HG03571 (cell line): Measurements from ENCODE around the gene SIPA1L3.

Experiments
- ATAC-seq: cut with Tn5 transposase; IDR thresholded peaks from one replicate; pipeline ENCODE4 v1.9.1; 2021; ENCODE audit not compliant: unreplicated experiment

The SIPA1L3 gene

GRCh38 chr19:38141108-38141507 is 234.1 kb downstream of the SIPA1L3 start:
- ATAC-seq, result no peak

- ATAC-seq, result no peak
Measured at GRCh38 chr19:38142176-38143035, 235.4 kb downstream of the SIPA1L3 start.

- no peak for ATAC-seq
Measured at GRCh38 chr19:38143847-38144246, 236.8 kb downstream of the SIPA1L3 start.

DNA sequence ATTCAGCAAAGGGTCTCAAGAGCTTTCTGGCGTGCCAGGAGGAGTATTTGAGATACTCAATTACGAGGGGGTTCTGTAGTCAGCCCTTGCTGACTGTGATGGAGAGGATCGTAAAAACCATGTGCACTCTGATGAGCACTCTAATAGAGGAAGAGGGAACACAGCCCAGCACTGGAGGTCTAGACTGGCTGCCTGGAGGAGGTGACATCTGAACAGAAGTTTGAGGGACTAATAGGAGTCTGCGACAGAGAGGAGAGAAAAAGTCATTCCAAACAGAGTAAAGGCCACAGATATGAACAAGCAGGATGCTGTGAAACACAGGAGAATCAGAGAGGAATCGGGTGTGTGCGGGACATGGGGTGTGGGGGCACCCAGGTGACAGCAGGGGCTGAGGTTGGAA is 237.7 kb downstream of the SIPA1L3 start:
- ATAC-seq, result no peak

DNA sequence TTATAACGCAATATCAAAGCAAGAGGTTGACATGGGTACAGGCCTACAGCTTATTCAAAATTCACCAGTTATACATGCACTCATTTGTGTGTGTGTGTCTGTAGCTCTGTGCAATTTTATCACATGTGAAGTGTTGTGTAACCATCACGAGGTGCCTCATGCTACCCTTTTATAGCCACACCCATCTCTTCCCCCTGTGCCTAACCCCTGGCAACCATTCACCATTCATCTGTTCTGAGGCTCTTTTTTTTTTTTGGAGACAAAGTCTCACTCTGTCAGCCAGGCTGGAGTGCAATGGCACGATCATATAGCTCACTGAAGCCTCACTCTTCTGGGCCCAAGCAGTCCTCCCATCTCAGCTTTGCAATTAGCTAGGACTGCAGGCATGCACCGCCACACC is 238.6 kb downstream of the SIPA1L3 start:
- ATAC-seq, result no peak

DNA sequence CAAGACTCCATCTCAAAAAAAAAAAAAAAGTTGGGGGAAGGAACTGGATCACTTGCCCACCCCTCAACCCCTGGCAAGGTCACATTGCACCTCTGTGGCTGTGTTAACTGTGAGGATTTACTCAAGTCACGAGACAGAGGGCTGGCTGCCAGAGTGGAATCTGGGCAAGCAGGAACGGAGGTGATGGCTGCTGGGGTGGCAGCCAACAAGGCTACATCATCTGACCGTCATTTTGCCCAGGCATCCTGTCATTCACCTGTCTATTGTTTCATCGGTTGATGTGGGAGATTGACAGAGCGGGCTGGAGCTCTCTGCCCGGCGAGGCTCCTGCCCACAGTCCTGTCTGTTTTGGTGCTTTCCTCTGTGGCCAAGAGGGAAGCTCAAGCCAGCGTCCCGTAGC is 241.3 kb downstream of the SIPA1L3 start:
- ATAC-seq, result no peak

DNA sequence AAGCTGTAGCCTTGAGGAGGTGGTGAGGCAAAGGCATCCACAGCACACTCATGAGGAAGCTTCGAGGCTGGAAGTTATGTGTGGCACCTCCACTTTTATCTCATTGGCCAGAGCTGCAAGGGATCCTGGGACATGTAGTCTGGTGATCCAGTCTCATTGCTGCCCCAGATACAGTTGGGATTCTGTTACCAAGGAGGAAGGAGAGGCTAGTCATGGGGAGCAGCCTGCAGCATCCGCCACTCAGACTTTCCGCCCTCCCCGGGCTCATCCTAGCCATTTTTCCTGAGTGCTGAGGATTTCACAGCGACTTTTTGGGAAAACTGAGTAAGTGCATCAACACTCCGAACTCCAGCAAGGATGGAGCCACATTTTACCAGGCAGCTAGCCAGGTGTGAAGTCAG is 242.7 kb downstream of the SIPA1L3 start:
- ATAC-seq, result no peak

GRCh38 chr19:38151242-38151641 is 244.2 kb downstream of the SIPA1L3 start:
- ATAC-seq, result no peak

DNA sequence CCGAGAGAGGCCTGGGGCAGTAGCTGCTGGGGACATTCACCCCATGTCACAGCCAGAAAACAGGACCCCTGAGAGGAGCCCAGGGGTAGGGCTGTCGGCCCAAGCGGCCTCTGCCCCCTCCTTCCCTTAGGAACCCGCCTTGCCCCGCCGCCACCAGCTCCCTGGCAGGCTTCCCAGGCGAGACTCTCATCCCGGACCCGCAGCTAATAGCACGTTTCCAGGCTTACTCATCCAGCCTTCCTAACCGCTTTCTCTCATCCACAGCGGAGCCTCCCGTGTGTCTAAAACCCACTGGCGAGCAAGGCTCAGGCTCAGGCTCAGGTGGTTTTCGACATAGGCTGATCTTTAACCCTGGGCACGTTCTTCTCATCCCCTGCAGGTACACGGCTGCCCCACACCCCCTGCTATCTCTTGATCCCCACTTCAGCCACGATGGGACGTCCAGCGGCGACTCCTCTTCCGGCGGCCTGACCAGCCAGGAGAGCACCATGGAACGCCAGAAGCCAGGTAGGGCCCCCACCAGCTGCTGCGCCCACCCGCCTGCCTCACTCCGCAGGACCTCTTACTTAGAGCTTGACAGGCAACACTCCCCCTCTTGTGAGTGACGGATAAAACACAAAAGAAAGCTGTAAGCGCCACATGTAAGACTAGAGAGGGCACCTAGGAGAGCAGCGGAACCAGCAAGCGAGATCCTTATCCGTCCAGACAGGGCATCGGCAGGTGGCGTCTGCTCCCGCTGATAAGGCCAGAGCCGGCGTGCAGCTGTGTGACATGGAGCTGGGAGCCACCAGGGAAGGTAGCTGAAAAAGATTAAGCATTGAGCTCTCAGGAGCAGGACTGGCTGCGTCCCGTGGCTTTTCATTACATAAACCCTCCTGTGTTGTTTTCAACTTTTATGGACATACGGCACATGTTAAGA is 245.7 kb downstream of the SIPA1L3 start:
- ATAC-seq, result no peak

DNA sequence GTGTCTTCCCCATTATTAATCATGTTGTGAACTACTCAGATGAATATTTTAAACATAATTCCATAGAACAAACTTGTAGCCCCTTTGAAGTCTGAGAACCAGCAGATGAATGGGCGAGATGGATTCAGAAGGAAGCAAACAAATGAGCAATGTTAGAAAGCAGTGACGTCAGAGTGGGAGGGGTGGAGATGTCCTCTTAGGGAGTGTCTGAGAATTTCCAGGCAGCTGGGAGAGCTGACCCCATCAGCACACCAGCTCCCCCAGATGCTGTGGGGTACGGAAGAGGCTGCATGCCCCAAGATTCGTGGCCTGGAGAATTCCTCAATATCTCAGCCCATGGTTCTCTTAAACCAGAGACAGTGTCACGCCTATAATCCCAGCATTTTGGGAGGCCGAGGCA is 248.4 kb downstream of the SIPA1L3 start:
- no peak for ATAC-seq

DNA sequence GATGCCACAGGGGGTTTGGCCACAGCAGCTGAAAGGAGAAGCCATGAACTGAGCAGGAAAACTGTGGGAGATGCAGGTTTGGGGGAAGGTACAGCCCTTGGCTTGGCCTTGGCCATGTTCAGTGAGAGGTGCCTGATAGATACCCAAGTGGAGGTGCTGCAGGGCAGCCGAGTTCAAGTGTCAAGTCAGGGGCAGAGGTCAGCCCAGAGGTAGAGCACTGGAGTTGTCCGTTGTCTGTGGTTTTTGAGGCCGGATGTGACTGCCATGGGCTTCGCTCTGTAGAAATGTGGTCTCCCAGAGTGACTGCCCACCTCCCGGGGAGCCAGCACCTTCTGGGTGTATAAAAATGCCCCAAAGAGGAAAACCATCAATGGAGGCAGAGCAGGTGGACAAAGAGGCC is 251.7 kb downstream of the SIPA1L3 start:
- ATAC-seq, result no peak

- no peak for ATAC-seq
Measured at GRCh38 chr19:38162094-38162493, 255.1 kb downstream of the SIPA1L3 start.

GRCh38 chr19:38162632-38163031 is 255.6 kb downstream of the SIPA1L3 start:
- no peak for ATAC-seq

DNA sequence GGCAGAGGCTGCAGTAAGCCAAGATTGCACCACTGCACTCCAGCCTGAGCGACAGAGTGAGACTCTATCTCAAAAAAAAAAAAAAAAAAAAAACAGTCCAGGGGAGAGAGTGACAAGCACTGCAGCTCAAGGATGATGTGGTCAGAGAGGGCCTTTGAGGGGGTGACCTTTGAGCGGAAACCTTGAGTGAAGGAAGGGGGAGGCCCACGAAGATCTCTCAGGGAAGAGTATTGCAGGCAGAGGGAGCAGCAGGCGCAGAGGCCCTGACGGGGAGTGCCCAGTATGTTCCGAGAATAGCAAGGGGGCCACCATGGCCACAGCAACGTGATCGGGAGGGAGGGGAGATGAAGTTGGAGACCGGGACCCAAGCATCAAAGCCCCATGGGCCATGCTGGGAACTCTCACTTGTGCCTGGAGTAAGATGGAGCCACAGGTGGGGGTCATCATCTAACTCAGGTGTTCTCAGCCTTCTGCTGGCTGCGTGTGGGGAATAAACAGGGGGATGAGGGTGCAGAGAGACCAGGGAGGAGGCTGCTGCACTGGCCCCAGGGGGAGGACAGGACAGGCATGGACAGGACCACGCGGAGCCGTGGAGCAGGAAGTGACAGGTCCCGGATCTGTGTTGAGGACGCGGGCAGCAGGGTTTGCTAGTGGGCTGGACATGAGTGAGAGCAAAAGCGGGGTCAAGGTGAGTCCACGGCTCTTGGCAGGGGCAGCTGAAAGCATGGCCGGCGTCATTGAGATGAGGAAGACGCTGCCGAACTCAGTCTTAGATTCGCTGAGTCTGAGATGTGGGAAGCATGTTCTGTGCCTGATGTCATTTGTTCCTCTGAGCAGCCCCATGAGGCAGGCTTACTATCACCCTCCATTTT is 256.6 kb downstream of the SIPA1L3 start:
- ATAC-seq, result no peak

DNA sequence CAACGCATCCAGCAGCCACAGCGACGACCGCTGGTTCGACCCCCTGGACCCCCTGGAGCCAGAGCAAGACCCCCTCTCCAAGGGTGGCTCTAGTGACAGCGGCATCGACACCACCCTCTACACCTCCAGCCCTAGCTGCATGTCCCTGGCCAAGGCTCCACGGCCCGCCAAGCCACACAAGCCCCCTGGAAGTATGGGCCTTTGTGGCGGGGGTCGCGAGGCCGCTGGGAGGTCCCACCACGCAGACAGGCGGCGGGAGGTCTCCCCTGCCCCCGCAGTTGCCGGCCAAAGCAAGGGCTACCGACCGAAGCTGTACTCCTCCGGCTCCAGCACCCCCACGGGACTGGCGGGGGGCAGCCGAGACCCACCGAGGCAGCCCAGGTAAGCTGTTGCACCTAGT is 257.5 kb downstream of the SIPA1L3 start:
- no peak for ATAC-seq

DNA sequence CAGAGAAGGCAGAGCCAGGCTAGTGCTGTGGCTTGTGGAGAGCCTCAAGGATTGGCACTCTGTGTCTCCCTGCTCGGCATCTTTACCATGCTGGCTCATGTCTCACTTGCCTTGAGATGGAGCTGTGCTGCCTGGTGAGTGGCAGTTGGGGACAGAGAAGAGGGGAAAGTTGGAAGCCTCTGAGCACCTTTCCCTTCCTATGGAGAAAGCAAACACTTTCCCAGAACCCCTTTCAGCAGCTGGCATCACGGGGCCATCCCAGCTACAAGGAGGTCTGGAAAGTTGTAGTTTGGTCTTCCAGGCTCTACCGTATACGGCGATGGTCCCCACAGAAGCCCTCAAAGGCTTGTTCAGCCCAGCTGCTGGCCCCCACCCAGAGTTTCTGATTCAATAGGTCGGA is 258.3 kb downstream of the SIPA1L3 start:
- no peak for ATAC-seq

DNA sequence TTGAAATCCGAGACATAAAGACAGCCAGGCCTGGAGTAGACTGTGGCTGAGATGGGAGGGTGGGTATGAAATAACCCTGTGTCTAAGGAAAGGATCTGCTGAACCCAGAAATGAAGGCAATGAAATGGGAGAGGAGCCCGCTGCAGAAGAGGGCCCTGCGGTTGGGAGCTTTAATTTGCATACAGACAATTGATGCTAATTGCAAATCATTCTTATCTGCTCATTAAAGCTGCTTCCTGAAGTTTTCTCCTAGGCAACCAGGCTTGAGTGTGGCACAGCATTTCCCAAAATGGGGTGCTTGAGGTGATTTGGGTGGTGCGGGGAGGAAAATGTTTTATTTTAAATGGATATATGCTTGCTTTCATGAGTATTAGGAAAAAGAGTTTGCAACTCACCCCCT is 261.6 kb downstream of the SIPA1L3 start:
- ATAC-seq, result no peak

DNA sequence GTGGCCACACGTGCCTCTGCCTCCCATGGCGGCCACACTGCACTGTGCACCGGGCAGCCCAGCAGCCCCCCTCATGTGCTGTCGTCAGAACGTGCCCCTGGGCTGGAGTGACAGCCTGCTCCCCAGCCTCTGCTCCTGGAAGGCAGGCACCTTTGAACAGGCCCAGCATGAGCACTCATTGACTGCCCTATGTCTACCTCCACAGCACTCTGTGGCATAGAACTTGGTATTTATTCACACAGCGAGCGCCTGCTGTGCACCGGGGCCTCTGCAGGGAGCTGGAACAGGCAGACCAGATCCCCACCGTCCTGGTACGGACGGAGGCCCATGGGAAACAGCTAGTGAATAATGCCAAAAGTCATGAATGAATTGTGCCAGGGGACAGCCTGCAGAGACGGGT is 263.3 kb downstream of the SIPA1L3 start:
- ATAC-seq, result no peak

DNA sequence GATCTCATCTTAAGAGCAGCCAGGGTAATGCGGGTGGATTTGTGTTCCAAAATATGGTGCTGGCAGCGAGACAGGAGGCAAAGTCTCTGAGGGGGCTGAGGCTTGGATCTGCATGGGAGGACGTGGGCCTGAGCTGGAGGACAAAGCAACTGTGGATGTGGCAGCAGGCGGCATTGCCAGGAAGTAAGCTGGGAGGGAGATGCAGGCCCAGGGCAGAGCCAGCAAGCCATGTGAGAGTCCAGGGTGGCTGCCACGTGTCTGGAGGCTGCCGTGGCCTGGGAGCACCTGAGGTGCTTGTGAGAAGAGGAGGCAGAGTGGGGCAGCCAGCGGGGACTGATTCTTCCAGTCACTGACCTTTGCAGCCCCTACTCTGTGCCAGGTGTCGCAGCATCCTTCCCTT is 265.0 kb downstream of the SIPA1L3 start:
- no peak for ATAC-seq

- no peak for ATAC-seq
Measured at GRCh38 chr19:38173291-38174041, 266.5 kb downstream of the SIPA1L3 start.
